GM18499 (cell line): ENCODE results near the gene SLC4A1.

Source experiments
- ATAC-seq: cut with Tn5 transposase; IDR thresholded peaks from one replicate; pipeline ENCODE4 v1.9.1; 2021; ENCODE audit warnings: moderate number of reproducible peaks; ENCODE audit not compliant: insufficient read depth, unreplicated experiment

SLC4A1 gene

GRCh38 chr17:44287651-44288050 is 19.7 kb upstream of the SLC4A1 start:
- no peak for ATAC-seq

- no peak for ATAC-seq
Measured at GRCh38 chr17:44284024-44284400, 16.1 kb upstream of the SLC4A1 start.

- no peak for ATAC-seq
Measured at GRCh38 chr17:44283344-44284023, 15.5 kb upstream of the SLC4A1 start.

- no peak for ATAC-seq
Measured at GRCh38 chr17:44282264-44282663, 14.3 kb upstream of the SLC4A1 start.

- no peak for ATAC-seq
Measured at GRCh38 chr17:44281570-44281969, 13.6 kb upstream of the SLC4A1 start.

- no peak for ATAC-seq
Measured at GRCh38 chr17:44280392-44280937, 12.5 kb upstream of the SLC4A1 start.

- no peak for ATAC-seq
Measured at GRCh38 chr17:44279666-44280391, 11.9 kb upstream of the SLC4A1 start.

GRCh38 chr17:44279346-44279665 is 11.4 kb upstream of the SLC4A1 start:
- ATAC-seq = no peak

GRCh38 chr17:44277976-44278375 is 10.0 kb upstream of the SLC4A1 start:
- no peak for ATAC-seq

- ATAC-seq = no peak
Measured at GRCh38 chr17:44273607-44274006, 5.7 kb upstream of the SLC4A1 start.

- ATAC-seq = no peak
Measured at GRCh38 chr17:44272954-44273353, 5.0 kb upstream of the SLC4A1 start.

- no peak for ATAC-seq
Measured at GRCh38 chr17:44272321-44272951, 4.5 kb upstream of the SLC4A1 start.

- no peak for ATAC-seq
Measured at GRCh38 chr17:44269535-44270240, 1.8 kb upstream of the SLC4A1 start.

- no peak for ATAC-seq
Measured at GRCh38 chr17:44268709-44269534, 987 bp upstream of the SLC4A1 start.

- no peak for ATAC-seq
Measured at GRCh38 chr17:44267165-44267455, 825 bp downstream of the SLC4A1 start.

- no peak for ATAC-seq
Measured at GRCh38 chr17:44266402-44267164, 1.4 kb downstream of the SLC4A1 start.

GRCh38 chr17:44263345-44263902 is 4.5 kb downstream of the SLC4A1 start:
- no peak for ATAC-seq

- no peak for ATAC-seq
Measured at GRCh38 chr17:44262654-44263225, 5.2 kb downstream of the SLC4A1 start.

GRCh38 chr17:44260296-44260695 is 7.6 kb downstream of the SLC4A1 start:
- no peak for ATAC-seq
